ENCODE data around the gene ZSCAN10. TPM values are rescaled to one million over a fixed set of nuclear protein-coding genes. Genes with fewer than 3 reads are reported as not detected.

ZSCAN10 gene
- total RNA-seq, 4 donors from 2014 or later = not detected

- TF ChIP-seq CTCF (IDR thresholded peaks at IDR 0.05) (peak in 2 of 5 experiments; percentile 19 to 31), EP300 (IDR thresholded peaks at IDR 0.05) (peak; percentile 57 to 79), POLR2A (IDR thresholded peaks at IDR 0.05) (peak; percentile 14 to 24)
- Histone ChIP-seq H3K4me3 (peak overlapping the region; percentile 44 to 88 (median 80)), H3K4me1 (peaks cover 0 to 31% (median 15%) of the 10 kb centered on the region in 4 donors), H3K9me3 (no peaks in the 10 kb centered on the region), H3K27ac (peak overlapping the region in 3 of 4 donors; percentile 77 to 87 (median 82)), H3K36me3 (peaks cover 0 to 36% (median 0%) of the 10 kb centered on the region in 3 donors), H3K27me3 (no peaks in the 10 kb centered on the region)
- DNase-seq (ENCODE audit: low spot score in 2 of 2) = peak; percentile 96 to 97
- 1% methylated on average over 41 to 49 of the region's 72 CpGs for WGBS, 2 donors
These were observed 25.1 kb upstream of the ZSCAN10 start for GRCh38 chr16:3123986-3124886.

- DNase-seq (ENCODE audit: low spot score in 2 of 2) = no peak
- Histone ChIP-seq H3K27me3 (no peaks in the 10 kb centered on the region), H3K4me3 (no peak overlapping the region), H3K9me3 (no peaks in the 10 kb centered on the region), H3K36me3 (peaks cover 0 to 40% (median 0%) of the 10 kb centered on the region in 3 donors), H3K27ac (no peak overlapping the region), H3K4me1 (peaks cover 0 to 21% (median 7%) of the 10 kb centered on the region in 4 donors)
- 57 to 62% methylated on average over 8 of the region's 8 CpGs for WGBS, 2 donors
- TF ChIP-seq EP300 (IDR thresholded peaks at IDR 0.05) = no peak
- no peak for TF ChIP-seq POLR2A (IDR thresholded peaks at IDR 0.05)
- no peak for TF ChIP-seq CTCF (IDR thresholded peaks at IDR 0.05)
These were observed 24.0 kb upstream of the ZSCAN10 start for GRCh38 chr16:3122926-3123570.

- no peak for DNase-seq (ENCODE audit: low spot score in 2 of 2)
- H3K4me3 ChIP-seq = no peak overlapping the region
- peaks cover 0 to 43% (median 0%) of the 10 kb centered on the region in 3 donors for H3K36me3 ChIP-seq
- no peak overlapping the region for H3K27ac ChIP-seq
- H3K9me3 ChIP-seq = no peaks in the 10 kb centered on the region
- peaks cover 0 to 18% (median 7%) of the 10 kb centered on the region in 4 donors for H3K4me1 ChIP-seq
- H3K27me3 ChIP-seq = no peaks in the 10 kb centered on the region
- no peak for TF ChIP-seq CTCF (IDR thresholded peaks at IDR 0.05)
- no peak for TF ChIP-seq POLR2A (IDR thresholded peaks at IDR 0.05)
- no peak for TF ChIP-seq EP300 (IDR thresholded peaks at IDR 0.05)
- WGBS, 2 donors = 67 to 68% methylated on average over 7 of the region's 7 CpGs
These were observed 22.9 kb upstream of the ZSCAN10 start for GRCh38 chr16:3121851-3122467.

GRCh38 chr16:3120435-3120834 is 21.3 kb upstream of the ZSCAN10 start:
- H3K27me3 ChIP-seq = no peaks in the 10 kb centered on the region
- H3K9me3 ChIP-seq = no peaks in the 10 kb centered on the region
- peaks cover 0 to 14% (median 7%) of the 10 kb centered on the region in 4 donors for H3K4me1 ChIP-seq
- no peak overlapping the region for H3K27ac ChIP-seq
- no peak overlapping the region for H3K4me3 ChIP-seq
- 82 to 83% methylated on average over 15 of the region's 16 CpGs for WGBS, 2 donors
- no peak for TF ChIP-seq POLR2A (IDR thresholded peaks at IDR 0.05)
- no peak for TF ChIP-seq CTCF (IDR thresholded peaks at IDR 0.05)
- TF ChIP-seq EP300 (IDR thresholded peaks at IDR 0.05) = no peak
- DNase-seq (ENCODE audit: low spot score in 2 of 2) = no peak
- peaks cover 0 to 59% (median 0%) of the 10 kb centered on the region in 3 donors for H3K36me3 ChIP-seq
